IPS-20b (cell line): ENCODE measurements around the gene PRUNE2.
A peak's percentile ranks its signal among the peaks of the same experiment; 100 is the strongest.

Source experiments
- H3K27ac ChIP-seq: one replicate; pipeline ENCODE4 v1.5.1; 2013; ENCODE audit warnings: low read length
- H3K27me3 ChIP-seq: 2 replicates; pipeline ENCODE4 v1.6.1; 2013; ENCODE audit warnings: mild to moderate bottlenecking, low read length, inconsistent platforms; ENCODE audit not compliant: insufficient read depth
- H3K36me3 ChIP-seq: 2 replicates; pipeline ENCODE4 v1.6.1; 2013; ENCODE audit warnings: low read depth, mild to moderate bottlenecking, inconsistent platforms, low read length, moderate library complexity; ENCODE audit not compliant: insufficient read depth
- H3K4me1 ChIP-seq: 2 replicates; pipeline ENCODE4 v1.6.1; 2013; ENCODE audit warnings: mild to moderate bottlenecking, control low read depth, inconsistent platforms, low read length, moderate library complexity; ENCODE audit not compliant: insufficient read depth
- H3K4me3 ChIP-seq: 2 replicates; pipeline ENCODE4 v1.5.1; 2013; ENCODE audit warnings: mild to moderate bottlenecking, low read length, inconsistent platforms
- H3K9ac ChIP-seq: 2 replicates; pipeline ENCODE4 v1.6.1; 2013; ENCODE audit warnings: low read depth, mild to moderate bottlenecking, inconsistent platforms, low read length, moderate library complexity
- H3K9me3 ChIP-seq: 2 replicates; pipeline ENCODE4 v1.6.1; 2013; ENCODE audit warnings: mild to moderate bottlenecking, low read depth, low read length, inconsistent platforms; ENCODE audit not compliant: insufficient read depth

Gene PRUNE2

GRCh38 chr9:76664120-76664519 is 241.8 kb downstream of the PRUNE2 start:
- Histone ChIP-seq H3K9ac (no peak overlapping the region), H3K9me3 (no peaks in the 10 kb centered on the region), H3K27me3 (no peaks in the 10 kb centered on the region), H3K36me3 (no peaks in the 10 kb centered on the region), H3K4me1 (no peaks in the 10 kb centered on the region), H3K27ac (no peak overlapping the region), H3K4me3 (no peak overlapping the region)

GRCh38 chr9:76662476-76663281 is 243.2 kb downstream of the PRUNE2 start:
- Histone ChIP-seq H3K9ac (no peak overlapping the region), H3K4me3 (no peak overlapping the region), H3K27ac (no peak overlapping the region), H3K4me1 (no peaks in the 10 kb centered on the region), H3K36me3 (no peaks in the 10 kb centered on the region), H3K27me3 (no peaks in the 10 kb centered on the region), H3K9me3 (no peaks in the 10 kb centered on the region)

- no peaks in the 10 kb centered on the region for H3K4me1 ChIP-seq
Observed at GRCh38 chr9:76658510-76659231, 247.2 kb downstream of the PRUNE2 start.

DNA sequence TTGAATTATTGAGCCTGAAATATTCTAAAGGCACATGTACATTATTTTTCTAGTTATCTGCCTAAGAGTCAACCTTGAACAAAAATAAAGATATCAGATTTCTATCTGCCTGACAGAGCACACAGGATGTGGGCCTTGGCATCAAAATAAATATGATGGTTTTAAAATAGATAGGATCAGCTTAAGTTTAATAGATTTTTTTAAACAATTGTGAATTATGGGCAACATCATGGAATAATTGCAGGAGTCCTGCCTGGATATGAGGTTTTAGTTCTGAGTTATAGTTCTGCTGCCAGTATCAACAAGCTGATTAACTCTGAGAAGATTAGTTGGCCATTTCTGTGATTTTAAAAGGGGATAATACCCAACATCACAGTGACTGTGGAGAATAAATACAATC is 248.6 kb downstream of the PRUNE2 start:
- H3K4me3 ChIP-seq: no peak overlapping the region
- no peak overlapping the region for H3K9ac ChIP-seq
- H3K9me3 ChIP-seq: no peaks in the 10 kb centered on the region
- no peaks in the 10 kb centered on the region for H3K36me3 ChIP-seq
- no peak overlapping the region for H3K27ac ChIP-seq
- H3K4me1 ChIP-seq: no peaks in the 10 kb centered on the region
- no peaks in the 10 kb centered on the region for H3K27me3 ChIP-seq

More at GRCh38 chr9:76658510-76659231, 247.2 kb downstream of the PRUNE2 start:
- Histone ChIP-seq H3K27ac (no peak overlapping the region), H3K36me3 (no peaks in the 10 kb centered on the region), H3K4me3 (no peak overlapping the region), H3K9me3 (no peaks in the 10 kb centered on the region), H3K27me3 (no peaks in the 10 kb centered on the region), H3K9ac (no peak overlapping the region)

GRCh38 chr9:76655971-76656370 is 249.9 kb downstream of the PRUNE2 start:
- H3K4me3 ChIP-seq: no peak overlapping the region
- no peak overlapping the region for H3K27ac ChIP-seq
- no peaks in the 10 kb centered on the region for H3K9me3 ChIP-seq
- no peaks in the 10 kb centered on the region for H3K27me3 ChIP-seq
- no peak overlapping the region for H3K9ac ChIP-seq
- no peaks in the 10 kb centered on the region for H3K36me3 ChIP-seq
- H3K4me1 ChIP-seq: peaks cover 11% of the 10 kb centered on the region; the same call in 1 of the 2 replicates

GRCh38 chr9:76655121-76655541 is 250.8 kb downstream of the PRUNE2 start:
- Histone ChIP-seq H3K4me3 (no peak overlapping the region), H3K9me3 (no peaks in the 10 kb centered on the region), H3K27ac (no peak overlapping the region), H3K9ac (no peak overlapping the region), H3K36me3 (no peaks in the 10 kb centered on the region), H3K27me3 (no peaks in the 10 kb centered on the region), H3K4me1 (peaks cover 18% of the 10 kb centered on the region; the same call in 1 of the 2 replicates)

- H3K27me3 ChIP-seq: no peaks in the 10 kb centered on the region
- no peaks in the 10 kb centered on the region for H3K9me3 ChIP-seq
- H3K27ac ChIP-seq: no peak overlapping the region
- no peak overlapping the region for H3K9ac ChIP-seq
- no peaks in the 10 kb centered on the region for H3K36me3 ChIP-seq
- no peak overlapping the region for H3K4me3 ChIP-seq
- peaks cover 18% of the 10 kb centered on the region; the same call in 1 of the 2 replicates for H3K4me1 ChIP-seq
Observed at GRCh38 chr9:76654575-76654974, 251.3 kb downstream of the PRUNE2 start.

- Histone ChIP-seq H3K36me3 (no peaks in the 10 kb centered on the region), H3K9ac (no peak overlapping the region), H3K9me3 (no peaks in the 10 kb centered on the region), H3K27me3 (no peaks in the 10 kb centered on the region), H3K27ac (no peak overlapping the region), H3K4me3 (no peak overlapping the region), H3K4me1 (peaks cover 18% of the 10 kb centered on the region; the same call in 1 of the 2 replicates)
Observed at GRCh38 chr9:76654051-76654461, 251.9 kb downstream of the PRUNE2 start.

GRCh38 chr9:76652894-76653293 is 253.0 kb downstream of the PRUNE2 start:
- Histone ChIP-seq H3K27ac (no peak overlapping the region), H3K4me3 (no peak overlapping the region), H3K9ac (no peak overlapping the region), H3K4me1 (peaks cover 18% of the 10 kb centered on the region; the same call in 1 of the 2 replicates), H3K36me3 (no peaks in the 10 kb centered on the region), H3K27me3 (no peaks in the 10 kb centered on the region), H3K9me3 (no peaks in the 10 kb centered on the region)

- Histone ChIP-seq H3K9me3 (no peaks in the 10 kb centered on the region), H3K27me3 (no peaks in the 10 kb centered on the region), H3K36me3 (no peaks in the 10 kb centered on the region), H3K4me1 (peaks cover 18% of the 10 kb centered on the region; the same call in 1 of the 2 replicates), H3K27ac (no peak overlapping the region), H3K4me3 (no peak overlapping the region; the same call in 1 of the 2 replicates), H3K9ac (no peak overlapping the region)
Observed at GRCh38 chr9:76651119-76651705, 254.7 kb downstream of the PRUNE2 start.

DNA sequence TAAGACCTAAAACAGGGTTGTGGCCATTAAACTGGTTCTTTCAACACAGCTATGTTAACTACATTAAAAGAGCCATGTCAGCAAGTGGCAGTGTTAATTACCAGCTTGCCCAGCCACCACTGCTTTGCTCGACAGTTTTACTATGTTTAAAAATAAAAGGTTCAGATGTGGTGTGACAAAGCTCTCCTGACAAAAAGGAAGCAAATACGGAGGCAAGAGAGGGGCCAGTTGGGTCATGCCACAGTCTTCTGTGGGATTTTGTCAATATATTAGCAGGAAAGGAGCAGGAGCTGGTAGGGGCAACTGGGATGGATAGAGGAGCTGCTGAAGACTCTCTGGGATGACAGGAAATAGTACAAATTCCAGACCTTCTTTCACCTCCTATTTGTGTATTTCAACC is 255.2 kb downstream of the PRUNE2 start:
- no peaks in the 10 kb centered on the region for H3K9me3 ChIP-seq
- H3K36me3 ChIP-seq: no peaks in the 10 kb centered on the region
- H3K27ac ChIP-seq: no peak overlapping the region
- H3K27me3 ChIP-seq: no peaks in the 10 kb centered on the region
- H3K9ac ChIP-seq: peak overlapping the region; percentile 3; the same call in 1 of the 2 replicates
- H3K4me3 ChIP-seq: no peak overlapping the region
- peaks cover 18% of the 10 kb centered on the region; the same call in 1 of the 2 replicates for H3K4me1 ChIP-seq
